CD4-positive, alpha-beta T cell treated with Interleukin-4 for 4 hours (primary cell): Measurements from ENCODE around the gene ZFAND2A.
A peak's percentile ranks its signal among the peaks of the same experiment; 100 is the strongest.
"Not testable (repeated sequence)": the region's sequence is repeated elsewhere in the genome, so short reads cannot be mapped to it uniquely, and the experiment has no call there.

Experiments used
- DNase-seq: peaks from one replicate; pipeline ENCODE4 v3.0.0-alpha.2; 2020

ZFAND2A gene

DNA sequence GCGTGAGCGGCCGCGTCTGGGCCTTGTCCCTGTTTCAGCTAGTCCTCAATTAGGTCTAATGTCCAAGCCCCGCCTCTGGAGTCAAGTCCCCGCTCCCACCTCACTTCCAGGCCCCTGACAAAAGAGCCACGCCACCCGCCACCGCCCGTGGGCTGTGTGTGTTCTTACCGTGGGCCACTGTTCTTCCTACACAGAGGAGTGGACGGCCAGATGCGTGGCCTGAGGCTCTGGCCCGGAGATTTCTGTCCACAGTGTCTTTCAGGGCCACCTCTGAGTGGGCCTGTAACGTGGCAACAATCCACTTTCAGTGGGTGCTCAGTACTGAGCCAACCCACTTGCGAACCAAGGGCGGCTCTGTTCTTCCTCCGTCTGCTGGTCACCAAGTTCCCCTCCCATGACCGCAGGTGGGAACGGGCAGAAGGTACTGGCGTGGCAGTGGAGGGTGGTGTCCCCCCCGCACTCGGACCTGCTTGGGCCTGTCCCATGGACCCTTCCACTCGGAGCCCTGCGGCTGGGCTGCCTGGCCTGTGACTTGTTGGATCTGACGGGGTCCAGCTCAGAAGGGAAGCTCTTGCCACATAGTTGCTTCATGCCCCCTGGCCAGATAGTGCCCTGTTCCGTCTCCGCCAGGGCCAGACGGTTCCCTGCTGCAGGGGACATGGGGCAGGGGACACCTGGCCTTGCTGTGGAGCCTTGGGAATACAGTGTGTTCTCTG, 15.0 kb upstream of the ZFAND2A start:
- DNase-seq, result no peak

DNA sequence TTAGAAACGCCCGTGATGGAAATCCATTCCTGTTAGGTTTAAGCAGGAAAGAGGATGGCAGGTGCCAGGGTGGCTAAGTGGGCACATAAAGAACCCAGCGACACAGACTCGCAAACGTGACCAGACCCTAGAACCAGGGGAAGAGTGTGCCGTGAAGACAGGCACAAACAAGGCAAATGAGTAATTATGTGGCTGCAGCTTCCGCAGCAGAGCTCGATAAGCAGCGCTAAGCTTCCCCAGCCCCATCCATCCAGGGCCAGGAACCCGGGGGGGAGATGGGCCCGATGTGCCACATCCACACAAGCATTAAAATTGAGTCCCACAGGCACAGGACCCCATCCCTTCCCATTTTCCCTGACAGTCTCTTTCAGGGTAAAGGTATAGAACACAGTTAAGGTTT, 14.0 kb upstream of the ZFAND2A start:
- DNase-seq, result no peak

DNA sequence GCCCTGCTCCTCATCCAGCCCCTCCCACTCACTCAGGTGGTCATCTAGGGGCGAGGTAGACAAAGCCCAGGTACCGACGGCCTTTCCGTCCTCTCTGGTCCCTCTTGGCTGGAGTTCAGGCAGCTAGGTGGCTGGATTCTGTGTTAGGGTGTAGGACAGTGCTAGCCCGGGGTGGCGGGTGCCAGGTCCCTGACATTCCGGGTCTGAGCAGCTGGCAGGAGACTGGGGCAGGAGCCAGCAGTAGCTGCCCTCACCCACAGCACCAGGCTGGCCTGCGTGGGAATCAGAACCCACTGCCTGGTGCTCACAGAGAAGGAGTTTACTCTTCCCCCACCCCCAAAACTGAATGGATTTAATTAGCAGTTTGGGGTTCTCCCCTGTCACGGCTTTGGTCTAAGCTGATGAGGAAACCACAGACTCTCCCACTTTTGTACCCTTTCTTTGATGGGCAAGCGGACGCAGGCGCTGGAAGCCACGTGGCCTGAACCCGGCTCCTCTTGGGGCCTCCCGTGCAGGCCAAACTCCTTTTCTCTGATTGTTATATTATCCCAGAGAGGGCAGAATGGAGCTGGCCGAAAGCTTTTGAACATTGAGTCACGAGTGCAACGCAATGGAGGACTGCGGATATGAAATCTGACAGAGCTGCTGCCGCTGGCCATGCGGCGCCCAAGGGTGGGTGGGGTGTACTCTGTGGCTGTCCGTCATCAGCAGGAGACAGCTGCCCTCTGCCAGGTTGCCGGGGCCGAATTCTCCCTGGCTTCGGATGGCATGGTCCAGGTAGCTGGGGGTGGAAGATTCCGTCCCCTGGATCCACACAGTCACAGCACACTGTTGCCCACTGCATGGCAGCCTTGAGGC, 12.9 kb upstream of the ZFAND2A start:
- DNase-seq, result no peak

DNA sequence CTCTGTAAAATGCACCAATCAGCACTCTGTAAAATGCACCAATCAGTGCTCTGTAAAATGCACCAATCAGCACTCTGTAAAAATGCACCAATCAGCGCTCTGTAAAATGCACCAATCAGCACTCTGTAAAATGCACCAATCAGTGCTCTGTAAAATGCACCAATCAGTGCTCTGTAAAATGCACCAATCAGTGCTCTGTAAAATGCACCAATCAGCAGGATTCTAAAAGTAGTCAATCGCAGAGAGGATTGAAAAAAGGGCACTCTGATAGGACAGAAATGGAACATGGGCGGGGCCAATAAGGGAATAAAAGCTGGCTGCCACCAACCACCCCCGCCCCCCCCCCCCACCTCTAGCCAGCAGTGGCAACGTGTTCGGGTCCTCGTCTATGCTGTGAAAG, 11.5 kb upstream of the ZFAND2A start:
- not testable (repeated sequence) for DNase-seq

DNA sequence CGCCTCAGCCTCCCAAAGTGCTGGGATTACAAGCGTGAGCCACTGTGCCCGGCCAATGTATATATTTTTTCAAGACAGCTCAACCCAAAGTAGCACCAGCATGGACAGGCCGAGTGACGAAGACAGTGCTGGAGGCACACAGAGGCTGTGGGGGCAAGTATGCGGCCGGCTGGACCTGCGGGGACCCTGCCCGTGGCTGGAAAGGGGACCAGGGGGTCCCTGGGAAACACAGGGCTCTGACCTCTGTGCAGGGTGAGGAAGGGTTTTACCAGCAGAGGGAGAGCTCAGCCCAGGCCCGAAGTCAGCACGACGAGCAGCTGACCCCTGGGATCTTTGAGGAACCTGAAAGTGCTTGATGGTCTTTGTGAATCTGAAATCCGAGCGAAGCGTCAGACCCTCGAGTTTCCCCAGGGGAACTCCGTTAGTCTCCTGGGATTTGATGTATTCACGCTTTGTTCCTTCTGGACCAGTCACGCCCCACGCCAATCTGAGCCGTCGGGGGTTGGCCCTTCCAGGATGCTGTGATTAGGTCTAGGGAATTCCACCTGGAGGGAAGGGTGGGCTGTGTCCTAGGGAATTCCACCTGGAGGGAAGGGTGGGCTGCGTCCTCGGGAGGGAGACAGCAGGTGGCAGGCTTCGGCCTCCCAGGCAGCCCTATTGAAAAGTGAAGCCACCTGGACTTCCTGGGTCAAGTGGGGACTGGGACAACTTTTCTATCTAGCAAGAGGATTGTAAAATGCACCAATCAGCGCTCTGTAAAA, 10.9 kb upstream of the ZFAND2A start:
- DNase-seq, result no peak

DNA sequence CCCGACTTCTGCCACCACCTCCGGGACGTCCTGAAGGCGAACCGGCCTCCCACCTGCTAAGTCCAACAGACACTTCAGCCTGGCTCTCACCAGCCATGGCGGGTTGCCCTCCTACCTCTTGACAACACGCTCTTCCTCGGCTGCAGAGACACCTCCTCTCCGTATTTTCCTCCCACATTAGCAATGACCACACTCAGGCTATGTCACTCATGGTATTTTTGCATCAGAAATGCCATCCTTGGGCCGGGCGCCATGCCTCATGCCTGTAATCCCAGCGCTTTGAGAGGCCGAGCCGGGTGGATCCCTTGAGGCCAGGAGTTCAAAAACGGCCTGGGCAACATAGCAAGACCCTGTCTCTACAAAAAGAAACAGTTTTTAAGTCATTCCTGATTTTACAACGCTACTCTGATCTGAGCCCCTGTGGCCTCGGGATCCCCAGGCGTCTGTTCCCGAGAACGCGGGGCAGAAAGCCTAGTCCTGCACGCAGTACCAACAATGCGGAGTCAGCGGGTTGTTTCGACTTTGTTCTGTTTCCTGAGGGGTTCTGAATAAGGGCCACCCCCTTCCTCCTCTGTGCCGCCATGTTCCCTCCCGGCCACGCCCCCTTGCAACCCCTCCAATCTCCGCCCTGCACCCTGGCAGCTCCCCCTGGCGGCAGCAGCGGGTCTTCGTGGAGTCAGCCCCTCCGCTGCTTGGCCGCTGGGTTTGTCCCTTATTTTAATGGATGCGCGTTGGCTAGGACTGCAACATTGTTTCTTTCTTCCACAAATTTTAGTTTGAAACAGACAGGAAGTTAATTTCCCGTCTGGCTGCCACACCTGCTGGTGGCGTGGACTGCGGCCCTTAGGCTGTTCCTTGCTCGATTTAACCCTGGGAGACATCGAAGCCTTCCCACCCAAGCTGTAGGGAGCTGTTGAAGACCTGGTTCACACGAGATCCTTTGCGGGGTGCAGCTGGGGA, 9.7 kb upstream of the ZFAND2A start:
- DNase-seq, result peak; percentile 80

DNA sequence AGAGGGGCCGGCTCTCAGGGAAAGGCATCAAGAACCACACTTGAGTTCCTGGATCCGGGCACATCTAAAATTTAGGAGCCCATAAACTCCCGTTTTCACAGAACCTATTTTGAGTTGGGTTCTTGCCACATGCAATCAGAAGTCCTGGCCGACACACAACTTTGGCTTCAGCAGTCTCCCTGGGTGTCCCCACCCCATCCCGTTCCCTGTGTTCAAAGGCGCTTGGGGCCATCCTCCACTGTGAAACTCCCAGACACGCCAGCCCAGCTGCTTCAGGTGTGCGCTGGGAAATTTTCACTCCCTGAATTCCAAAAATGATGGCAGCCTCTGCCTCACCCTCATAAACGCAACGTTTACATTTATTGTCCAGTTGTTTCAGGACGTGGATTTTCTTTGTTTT, 8.4 kb upstream of the ZFAND2A start:
- no peak for DNase-seq

DNA sequence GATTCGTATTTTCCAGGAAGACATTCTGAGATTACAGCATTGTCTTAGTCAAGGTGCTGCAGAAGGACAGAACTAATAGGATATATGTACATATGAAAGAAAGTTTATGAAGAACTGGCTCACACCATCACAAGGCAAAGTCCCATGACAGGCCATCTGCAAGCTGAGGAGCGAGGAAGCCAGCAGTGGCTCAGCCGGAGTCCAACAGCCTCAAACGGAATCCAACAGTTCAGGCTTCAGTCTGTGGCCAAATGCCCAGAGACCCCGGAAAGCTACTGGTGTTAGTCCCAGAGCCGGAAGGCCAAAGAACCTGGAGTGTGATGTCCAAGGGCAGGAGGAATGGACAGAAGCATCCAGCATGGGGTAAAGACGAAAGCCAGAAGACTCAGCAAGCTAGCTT, 4.4 kb upstream of the ZFAND2A start:
- DNase-seq, result no peak

DNA sequence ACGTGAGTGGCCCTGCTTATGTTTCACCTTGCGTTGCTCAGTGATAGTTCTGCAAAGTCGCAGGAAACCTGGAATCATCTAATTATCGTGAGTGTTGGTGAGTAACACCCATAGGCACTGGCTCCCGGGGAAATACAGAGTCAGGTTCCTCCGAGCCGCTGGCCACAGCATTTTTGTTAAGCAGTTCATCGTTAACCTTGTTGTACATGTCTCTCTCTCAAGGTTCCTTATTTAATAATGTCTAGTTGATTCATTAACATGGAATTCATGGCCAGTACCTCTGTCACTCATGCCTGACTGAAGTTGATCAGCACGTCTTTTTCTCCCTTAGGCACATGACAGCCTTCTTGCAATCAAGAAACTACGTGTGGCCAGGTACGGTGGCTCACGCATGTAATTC, 3.1 kb upstream of the ZFAND2A start:
- DNase-seq, result no peak

DNA sequence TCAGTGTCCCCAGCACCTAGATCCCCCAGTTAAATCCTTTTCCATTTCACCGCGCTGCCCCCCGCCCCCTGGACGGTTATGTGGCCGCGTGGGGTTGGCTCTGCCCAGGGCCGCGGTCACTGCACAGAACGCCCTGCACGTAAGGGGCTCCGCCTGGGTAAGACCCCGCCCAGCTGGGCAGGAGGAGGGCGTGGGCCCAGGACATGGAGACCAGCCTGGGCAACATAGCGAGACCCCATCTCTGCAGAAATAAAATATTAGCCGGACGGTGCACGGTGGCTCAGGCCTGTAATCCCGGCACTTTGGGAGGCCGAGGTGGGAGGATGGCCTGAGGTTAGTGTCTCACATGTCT, 650 bp upstream of the ZFAND2A start:
- DNase-seq, result no peak

DNA sequence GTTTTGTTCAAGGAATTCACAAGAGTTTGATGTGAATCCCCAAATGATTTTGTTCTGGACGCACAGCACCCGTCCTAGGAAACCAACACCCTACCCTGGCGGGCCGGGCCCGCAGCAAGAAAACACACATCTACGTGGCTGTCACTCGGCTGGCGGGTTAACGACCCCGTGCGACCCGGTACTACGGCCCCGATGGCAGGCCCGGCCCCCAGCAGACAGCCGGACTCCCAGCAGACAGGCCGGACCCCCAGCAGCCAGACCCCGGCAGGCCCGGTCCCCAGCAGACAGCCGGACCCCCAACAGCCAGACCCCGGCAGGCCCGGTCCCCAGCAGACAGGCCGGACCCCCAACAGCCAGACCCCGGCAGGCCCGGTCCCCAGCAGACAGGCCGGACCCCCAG, 765 bp downstream of the ZFAND2A start:
- DNase-seq, result not testable (repeated sequence)

DNA sequence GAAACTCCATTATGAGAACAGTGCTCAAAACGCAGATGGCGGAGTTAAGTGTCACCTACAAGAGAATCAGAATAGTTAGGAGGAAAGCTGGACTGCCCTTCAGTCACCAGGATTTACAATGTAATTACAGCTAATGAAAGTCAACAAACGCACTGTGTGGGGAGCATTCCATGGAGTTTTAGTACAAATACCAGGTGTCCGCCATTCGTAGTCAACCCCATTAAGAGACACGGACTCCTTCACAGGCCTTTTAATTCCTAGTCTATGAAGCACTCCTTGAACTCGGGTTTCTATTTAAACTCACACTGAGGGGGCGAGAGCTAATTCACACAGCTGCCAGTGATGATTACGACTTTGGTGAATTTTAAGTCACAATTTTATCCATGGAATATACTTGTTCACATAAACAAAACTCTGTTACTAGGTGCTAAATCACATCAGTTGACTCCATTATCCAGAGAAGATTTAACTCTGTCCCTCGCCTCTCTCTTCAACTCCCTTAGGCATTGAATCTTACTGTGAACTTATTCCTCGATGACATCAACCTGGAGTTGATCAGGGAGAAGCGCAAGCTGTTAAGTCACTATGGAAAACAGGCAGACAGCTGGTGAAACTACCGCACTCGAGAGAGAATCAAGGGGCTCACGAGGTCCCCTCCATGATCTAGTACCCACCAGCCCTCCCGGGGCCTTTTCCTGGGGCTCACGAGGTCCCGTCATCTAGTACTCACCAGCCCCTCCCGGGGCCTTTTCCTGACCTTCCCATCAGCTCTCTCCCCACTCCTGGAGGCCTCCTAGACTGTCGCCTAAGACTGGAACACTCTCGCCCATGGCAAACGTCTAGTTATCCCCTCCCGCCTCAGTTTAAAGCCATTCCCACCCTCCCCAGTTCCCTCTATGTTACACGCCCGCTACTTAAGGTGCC, 1.5 kb downstream of the ZFAND2A start:
- DNase-seq, result no peak

DNA sequence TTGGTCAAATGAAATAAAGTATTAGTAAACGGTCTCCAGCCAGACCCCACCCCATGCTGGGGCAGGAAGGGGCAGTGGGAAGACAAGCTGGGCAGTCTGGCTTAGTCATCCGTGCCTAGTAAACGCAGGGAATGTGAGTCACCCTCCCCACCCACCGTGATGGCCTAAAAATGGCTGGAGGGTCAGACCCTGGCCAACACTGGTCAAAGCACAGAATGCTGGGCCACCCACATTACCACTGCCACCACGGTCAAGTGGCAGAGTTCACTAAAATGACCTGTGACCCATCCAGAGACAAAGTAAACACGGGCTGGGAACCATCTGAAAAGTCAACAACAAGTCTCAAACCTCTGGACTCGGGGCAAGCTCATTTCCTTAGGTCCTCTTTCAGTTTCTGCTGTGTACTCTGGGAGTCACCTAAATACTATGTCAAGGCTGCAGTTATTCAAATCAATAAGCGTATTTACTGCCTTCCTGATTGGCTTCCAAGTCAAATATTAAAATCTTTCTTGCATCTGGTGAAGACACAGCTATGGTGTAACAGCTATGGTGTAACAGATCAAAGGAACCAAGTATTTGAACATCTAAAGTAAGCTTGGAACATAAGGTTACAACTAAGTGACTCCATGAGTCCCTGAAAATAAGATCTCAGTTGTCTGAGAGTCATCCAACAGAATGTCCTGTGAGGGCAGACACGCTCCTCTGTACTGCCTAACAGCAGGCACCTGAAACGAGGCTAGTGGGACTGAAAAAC, 3.0 kb downstream of the ZFAND2A start:
- DNase-seq, result no peak

DNA sequence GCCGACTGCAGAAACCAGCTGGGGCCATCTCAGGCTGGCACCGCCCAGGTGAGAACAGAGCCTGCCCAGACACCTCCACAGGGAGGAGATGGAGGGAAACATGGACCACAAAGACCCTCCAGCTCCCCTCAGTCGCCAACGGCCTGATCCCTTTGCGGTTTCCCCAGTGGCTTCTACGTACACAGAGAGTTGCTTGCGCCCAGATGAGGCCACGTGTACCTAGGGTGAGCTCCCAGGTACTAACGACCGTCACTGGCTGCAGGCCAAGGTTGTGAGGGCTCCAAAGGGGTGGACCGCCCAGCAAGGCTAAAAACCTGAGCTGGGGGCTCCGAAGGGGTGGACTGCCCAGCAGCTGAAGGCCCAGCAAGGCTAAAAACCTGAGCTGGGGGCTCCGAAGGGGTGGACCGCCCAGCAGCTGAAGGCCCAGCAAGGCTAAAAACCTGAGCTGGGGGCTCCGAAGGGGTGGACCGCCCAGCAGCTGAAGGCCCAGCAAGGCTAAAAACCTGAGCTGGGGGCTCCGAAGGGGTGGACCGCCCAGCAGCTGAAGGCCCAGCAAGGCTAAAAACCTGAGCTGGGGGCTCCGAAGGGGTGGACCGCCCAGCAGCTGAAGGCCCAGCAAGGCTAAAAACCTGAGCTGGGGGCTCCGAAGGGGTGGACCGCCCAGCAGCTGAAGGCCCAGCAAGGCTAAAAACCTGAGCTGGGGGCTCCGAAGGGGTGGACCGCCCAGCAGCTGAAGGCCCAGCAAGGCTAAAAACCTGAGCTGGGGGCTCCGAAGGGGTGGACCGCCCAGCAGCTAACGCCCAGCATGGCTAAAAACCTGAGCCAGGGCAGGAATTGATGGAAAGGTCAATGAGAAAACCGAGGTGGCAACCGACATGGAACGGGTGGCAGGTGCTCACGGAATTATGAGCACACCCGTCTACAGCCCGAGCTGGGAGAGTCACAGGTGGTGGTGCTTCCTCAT, 3.9 kb downstream of the ZFAND2A start:
- not testable (repeated sequence) for DNase-seq

DNA sequence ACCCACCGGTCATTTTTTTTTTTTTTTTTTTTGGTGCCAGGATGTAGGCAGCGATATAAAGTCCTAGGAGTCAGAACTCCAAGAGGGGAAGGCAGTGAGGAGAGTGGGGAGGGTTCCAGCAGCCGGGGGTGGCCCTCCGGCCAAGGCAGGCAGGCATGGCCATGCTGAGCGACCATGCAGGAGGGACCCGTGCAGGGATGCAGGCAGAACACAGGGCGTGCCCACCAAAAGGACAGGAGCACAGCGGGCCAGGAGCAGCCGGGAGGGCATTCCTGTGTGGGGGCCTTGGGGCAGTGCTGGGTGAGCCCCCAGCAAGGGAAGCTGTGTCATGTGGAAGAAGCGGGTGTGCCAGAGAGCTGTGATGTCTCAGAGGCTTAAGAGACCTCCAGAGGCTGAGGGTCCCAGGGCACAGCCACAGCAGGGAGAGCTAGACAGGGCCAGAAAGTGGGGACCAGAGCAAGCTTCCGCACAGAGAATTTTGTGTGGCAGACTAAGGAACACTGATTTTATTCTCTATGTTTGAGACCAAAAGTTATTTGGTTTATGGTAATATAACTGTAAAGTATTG, 5.7 kb downstream of the ZFAND2A start:
- DNase-seq, result no peak

DNA sequence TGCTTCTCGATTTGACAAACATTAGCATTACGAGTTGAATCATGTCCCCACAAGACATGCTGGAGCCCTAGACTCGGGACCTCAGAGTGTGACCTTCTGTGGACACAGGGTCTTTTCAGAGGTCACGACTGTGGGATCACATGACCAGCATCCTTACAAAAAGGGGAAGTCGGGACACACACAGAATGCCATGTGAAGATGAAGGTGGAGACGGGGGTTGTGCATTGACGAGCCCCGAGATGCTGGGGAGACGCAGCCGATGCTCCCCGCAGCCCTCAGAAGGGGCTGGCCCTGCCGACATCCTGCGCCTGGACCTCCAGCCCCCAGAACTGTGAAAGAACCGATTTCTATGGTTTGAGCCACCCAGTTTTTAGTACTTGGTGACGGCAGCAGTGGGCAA, 7.5 kb downstream of the ZFAND2A start:
- no peak for DNase-seq

DNA sequence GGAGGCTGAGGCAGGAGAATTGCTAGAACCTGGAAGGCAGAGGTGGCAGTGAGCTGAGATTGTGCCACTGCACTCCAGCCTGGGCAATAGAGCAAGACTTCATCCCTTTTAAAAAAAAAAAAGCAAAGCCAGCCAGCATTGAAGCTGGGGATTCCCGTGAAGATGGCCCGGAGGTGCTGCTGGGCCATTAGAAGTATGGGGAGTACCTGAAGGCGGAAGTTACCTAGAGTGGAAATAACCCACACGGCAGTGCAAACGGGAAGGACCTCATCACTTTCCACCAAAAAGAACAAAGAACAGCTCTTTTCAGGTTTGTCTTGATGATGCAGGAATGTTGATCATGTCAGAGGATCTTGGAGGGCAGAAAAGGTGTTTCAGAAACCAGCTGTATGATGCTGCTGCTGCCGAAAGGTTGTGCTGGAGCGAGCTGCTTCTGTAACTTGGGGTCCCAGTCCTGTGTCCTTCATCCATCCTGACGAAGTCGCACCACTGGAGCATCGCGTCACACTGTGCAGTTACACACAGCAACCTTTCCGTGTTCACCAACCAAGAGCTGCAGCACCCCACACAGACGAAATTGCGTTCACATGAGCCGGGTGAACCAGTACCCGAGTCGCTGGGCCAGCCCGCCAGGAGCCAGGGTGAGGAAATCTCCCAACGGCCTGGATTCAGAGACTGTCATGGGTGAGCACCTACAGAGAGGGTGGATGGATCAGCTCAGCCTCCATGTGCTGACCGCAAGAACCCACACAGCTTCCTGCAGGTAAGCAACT, 8.2 kb downstream of the ZFAND2A start:
- no peak for DNase-seq

DNA sequence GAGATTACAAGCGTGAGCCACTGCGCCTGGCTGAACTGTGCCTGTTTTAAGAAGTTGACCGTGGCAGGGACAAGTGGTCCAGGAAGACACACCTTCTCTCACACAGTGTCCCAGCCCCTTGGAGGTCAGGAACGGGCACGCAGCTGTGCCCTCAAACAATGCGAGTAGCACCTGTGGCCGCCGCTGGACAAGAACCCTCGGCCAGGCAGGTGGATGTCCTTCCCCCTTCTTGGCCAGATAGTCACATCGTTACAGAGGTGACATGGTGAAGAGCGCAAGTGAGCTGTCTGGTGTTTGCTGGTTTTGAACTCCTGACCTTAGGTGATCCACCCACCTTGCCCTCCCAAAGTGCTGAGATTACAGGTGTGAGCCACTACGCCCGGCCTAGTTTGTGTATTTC, 8.8 kb downstream of the ZFAND2A start:
- DNase-seq, result no peak
